OCI-LY7 (cell line): Measurements from ENCODE around the gene GGN. TPM values are rescaled to one million over a fixed set of nuclear protein-coding genes. Genes with fewer than 3 reads are reported as not detected.

ENCODE experiments used
- BruUV-seq: library from RNA; stranded (reverse); fragments of 400-500 nt; replicated peaks from 2 replicates; lab custom pipeline; 2021; lab: Mats Ljungman, UMichigan
- CTCF ChIA-PET: fragments of 300-600 bp; sonication (Branson Sonifier 250); formaldehyde crosslinking; loops from one replicate; lab custom pipeline; 2022; ENCODE audit warnings: antibody characterized with exemption; ENCODE audit not compliant: unreplicated experiment; lab: Charles Lee
- POLR2A ChIA-PET: fragments of 300-600 bp; sonication (Branson Sonifier 250); formaldehyde crosslinking; loops from one replicate; lab custom pipeline; 2022; ENCODE audit warnings: antibody characterized with exemption; lab: Charles Lee
- DNase-seq: peaks from one replicate; pipeline ENCODE4 v3.0.0-alpha.2; 2015; ENCODE audit warnings: low spot score
- H2AFZ ChIP-seq: fragments of 200-600 bp; sonication (generic), shearing (Covaris generic); 2 replicates; pipeline ENCODE4 v1.6.1; 2014; ENCODE audit warnings: mild to moderate bottlenecking, antibody characterized with exemption, low read length, moderate library complexity
- H3K27ac ChIP-seq: fragments of 200-600 bp; sonication (generic); 2 replicates; pipeline ENCODE4 v1.5.1; 2014; ENCODE audit warnings: mixed run types, low read depth, mild to moderate bottlenecking, moderate library complexity, low read length, inconsistent platforms; ENCODE audit not compliant: poor library complexity, severe bottlenecking
- H3K36me3 ChIP-seq: fragments of 200-600 bp; sonication (generic); 2 replicates; pipeline ENCODE4 v1.6.1; 2014; ENCODE audit warnings: mild to moderate bottlenecking, antibody characterized with exemption, low read length, moderate library complexity, mixed read lengths; ENCODE audit not compliant: insufficient read depth
- H3K4me1 ChIP-seq: fragments of 200-600 bp; sonication (generic); 2 replicates; pipeline ENCODE4 v1.5.1; 2014; ENCODE audit warnings: mild to moderate bottlenecking, low read length; ENCODE audit not compliant: insufficient read depth, poor library complexity, severe bottlenecking
- H3K4me2 ChIP-seq: fragments of 200-600 bp; sonication (generic); 2 replicates; pipeline ENCODE4 v1.6.1; 2014; ENCODE audit warnings: mild to moderate bottlenecking, low read length
- H3K4me3 ChIP-seq: fragments of 200-600 bp; sonication (generic); 2 replicates; pipeline ENCODE4 v1.5.1; 2014; ENCODE audit warnings: mild to moderate bottlenecking, low read depth, low read length; ENCODE audit not compliant: poor library complexity, severe bottlenecking
- H3K79me2 ChIP-seq: fragments of 200-600 bp; sonication (generic); 2 replicates; pipeline ENCODE4 v1.6.1; 2016; ENCODE audit warnings: low read depth, mild to moderate bottlenecking, low read length, moderate library complexity, mixed read lengths; ENCODE audit not compliant: insufficient read depth
- H3K9me2 ChIP-seq: fragments of 200-600 bp; sonication (generic); 2 replicates; pipeline ENCODE4 v1.6.1; 2016; ENCODE audit warnings: mild to moderate bottlenecking, low read length, mixed read lengths; ENCODE audit not compliant: insufficient read depth
- H3K9me3 ChIP-seq: fragments of 200-600 bp; sonication (generic); 2 replicates; pipeline ENCODE4 v1.6.1; 2014; ENCODE audit warnings: mild to moderate bottlenecking, mixed run types, low read length, mixed read lengths
- H4K20me1 ChIP-seq: fragments of 200-600 bp; sonication (generic); 2 replicates; pipeline ENCODE4 v1.6.1; 2014; ENCODE audit warnings: mild to moderate bottlenecking, antibody characterized with exemption, low read length, moderate library complexity, mixed read lengths; ENCODE audit not compliant: insufficient read depth
- CTCF ChIP-seq: fragments of 200-600 bp; sonication (generic); conservative IDR thresholded peaks from 2 replicates; pipeline ENCODE4 v1.5.1; 2014; ENCODE audit warnings: mild to moderate bottlenecking, antibody characterized with exemption, low read length, moderate library complexity, mixed read lengths
- EZH2phosphoT487 ChIP-seq: fragments of 200-600 bp; sonication (generic); IDR thresholded peaks from 2 replicates; pipeline ENCODE4 v1.6.1; 2018; ENCODE audit warnings: low read depth, borderline replicate concordance, mild to moderate bottlenecking, mixed run types, antibody characterized with exemption, low read length, moderate library complexity, mixed read lengths
- intact Hi-C: fragments of 100-400 bp; cut with micrococcal nuclease; formaldehyde crosslinking; loops from one replicate; pipeline ENCODE4 v1.10.0; 2022; ENCODE audit not compliant: unreplicated experiment
- total RNA-seq, 2 experiments: library from RNA; depleted of rRNA in 1 of 2; stranded (reverse); fragments of >200 nt in 1 of 2; shearing (Covaris generic) in 1 of 2; gene quantifications; 2 replicates each; pipeline ENCODE4 v1.2.3, GENCODE V29; 2014 to 2022

GGN gene
- total RNA-seq, 2 experiments from 2014 or later: not detected

- intact Hi-C loops: loop anchor here (1.0 to 5.0 kb wide), 5 partner anchors 28 to 529 kb away; partner anchors contain the start of genes EIF3K, MAP4K1, MRPS12 and PSMD8
- peaks cover 4% of the 10 kb centered on the region for H3K4me1 ChIP-seq
- peak; percentile 99 for DNase-seq
- H3K27ac ChIP-seq: peak within 1 kb of the TSS; percentile 29
- H3K4me2 ChIP-seq: peak within 1 kb of the TSS; percentile 76
- peak within 1 kb of the TSS; percentile 83 for H3K4me3 ChIP-seq
- TF ChIP-seq CTCF (peak; percentile 83), EZH2phosphoT487 (no peak)
- POLR2A ChIA-PET: interaction anchor here (0.5 to 1.7 kb wide), 9 partner anchors 12 to 826 kb away, joined by 3 to 10 read pairs (median 4); partner anchors contain the start of genes GGN, PSMD8 and SPRED3
- H4K20me1 ChIP-seq: no peaks in the 10 kb centered on the region
- no TSS peak for BruUV-seq
- peaks cover 7% of the 10 kb centered on the region; the same call in 1 of the 2 replicates for H3K36me3 ChIP-seq
- H3K9me2 ChIP-seq: no peaks in the 10 kb centered on the region
- no peaks in the 10 kb centered on the region for H3K79me2 ChIP-seq
- CTCF ChIA-PET: interaction anchor here (0.6 to 1.2 kb wide), 14 partner anchors 15 to 526 kb away, joined by 3 to 15 read pairs (median 5); partner anchors contain the start of genes GGN and PSMD8
- H2AFZ ChIP-seq: peak within 1 kb of the TSS; percentile 89
- H3K9me3 ChIP-seq: no peaks in the 10 kb centered on the region
Measured at GRCh38 chr19:38402967-38403674, 15.3 kb upstream of the GGN start, which contains the start of gene FAM98C. TSS of gene FAM98C (plus strand) at chr19:38403093. CDS start at chr19:38403154, 61 bp downstream.

- TF ChIP-seq EZH2phosphoT487: no peak
- TF ChIP-seq CTCF: no peak
- ChIA-PET CTCF (interaction anchor here (0.6 to 1.2 kb wide), 14 partner anchors 14 to 526 kb away, joined by 3 to 15 read pairs (median 5); partner anchors contain the start of genes GGN and PSMD8), POLR2A (interaction anchor here (0.5 to 1.7 kb wide), 9 partner anchors 12 to 826 kb away, joined by 3 to 10 read pairs (median 4); partner anchors contain the start of genes GGN, PSMD8 and SPRED3)
- peak overlapping the region; percentile 29 for H3K27ac ChIP-seq
- H3K9me2 ChIP-seq: no peaks in the 10 kb centered on the region
- no TSS peak for BruUV-seq
- H3K4me3 ChIP-seq: peak overlapping the region; percentile 63
- peaks cover 7% of the 10 kb centered on the region; the same call in 1 of the 2 replicates for H3K36me3 ChIP-seq
- H3K4me2 ChIP-seq: peak overlapping the region; percentile 76
- no peaks in the 10 kb centered on the region for H3K79me2 ChIP-seq
- H3K4me1 ChIP-seq: peaks cover 4% of the 10 kb centered on the region
- no peaks in the 10 kb centered on the region for H4K20me1 ChIP-seq
- DNase-seq: no peak
- intact Hi-C loops: loop anchor here (2.0 to 5.0 kb wide), 3 partner anchors 28 to 530 kb away; partner anchors contain the start of genes EIF3K, MAP4K1, MRPS12 and PSMD8
- peak overlapping the region; percentile 89 for H2AFZ ChIP-seq
- H3K9me3 ChIP-seq: no peaks in the 10 kb centered on the region
Measured at GRCh38 chr19:38402623-38402966, 14.8 kb upstream of the GGN start.
